Ascending aorta (tissue), 2 donors: ENCODE results near the gene SEPTIN3. TPM values are rescaled to one million over a fixed set of nuclear protein-coding genes. Genes with fewer than 3 reads are reported as not detected.

Experiments used
- DNase-seq, 2 donors: peaks; one replicate each; pipeline ENCODE4 v3.0.0-alpha.2; 2019; ENCODE audit warnings: low spot score in 2 of 2
- H3K27ac ChIP-seq, 2 donors: fragments of 200-600 bp; sonication (generic); one replicate each; pipeline ENCODE4 v1.5.1; 2016 to 2017; ENCODE audit warnings: mild to moderate bottlenecking in 1 of 2
- H3K27me3 ChIP-seq: fragments of 200-600 bp; sonication (generic); one replicate; pipeline ENCODE4 v1.5.1; 2017
- H3K36me3 ChIP-seq, 2 donors: fragments of 200-600 bp; sonication (generic); one replicate each; pipeline ENCODE4 v1.5.1; 2016
- H3K4me1 ChIP-seq, 2 donors: fragments of 200-600 bp; sonication (generic); one replicate each; pipeline ENCODE4 v1.5.1; 2016 to 2017; ENCODE audit warnings: mild to moderate bottlenecking in 1 of 2
- H3K4me3 ChIP-seq, 2 donors: fragments of 200-600 bp; sonication (generic); one replicate each; pipeline ENCODE4 v1.5.1; 2016 to 2017; ENCODE audit warnings: mild to moderate bottlenecking in 1 of 2
- H3K9me3 ChIP-seq, 2 donors: fragments of 200-600 bp; sonication (generic); one replicate each; pipeline ENCODE4 v1.5.1; 2016
- CTCF ChIP-seq, 3 experiments: fragments of 200-600 bp in 2 of 3; fragments of 450-650 bp in 1 of 3; sonication (generic) in 2 of 3; IDR thresholded peaks; one replicate each; pipeline ENCODE4 v1.5.1; 2016 to 2019; ENCODE audit warnings: antibody characterized with exemption in 3 of 3, mild to moderate bottlenecking in 1 of 3, moderate library complexity in 1 of 3
- intact Hi-C: fragments of 100-400 bp; cut with DNase I; formaldehyde crosslinking; loops from one replicate; pipeline ENCODE4 v1.15.1; 2023
- total RNA-seq: library from RNA; depleted of rRNA; stranded (reverse); fragments of >200 nt; gene quantifications from one replicate; pipeline ENCODE4 v1.1.0, GENCODE V29; 2016

The SEPTIN3 gene
- total RNA-seq, 1 donor from 2014 or later, result not detected

DNA sequence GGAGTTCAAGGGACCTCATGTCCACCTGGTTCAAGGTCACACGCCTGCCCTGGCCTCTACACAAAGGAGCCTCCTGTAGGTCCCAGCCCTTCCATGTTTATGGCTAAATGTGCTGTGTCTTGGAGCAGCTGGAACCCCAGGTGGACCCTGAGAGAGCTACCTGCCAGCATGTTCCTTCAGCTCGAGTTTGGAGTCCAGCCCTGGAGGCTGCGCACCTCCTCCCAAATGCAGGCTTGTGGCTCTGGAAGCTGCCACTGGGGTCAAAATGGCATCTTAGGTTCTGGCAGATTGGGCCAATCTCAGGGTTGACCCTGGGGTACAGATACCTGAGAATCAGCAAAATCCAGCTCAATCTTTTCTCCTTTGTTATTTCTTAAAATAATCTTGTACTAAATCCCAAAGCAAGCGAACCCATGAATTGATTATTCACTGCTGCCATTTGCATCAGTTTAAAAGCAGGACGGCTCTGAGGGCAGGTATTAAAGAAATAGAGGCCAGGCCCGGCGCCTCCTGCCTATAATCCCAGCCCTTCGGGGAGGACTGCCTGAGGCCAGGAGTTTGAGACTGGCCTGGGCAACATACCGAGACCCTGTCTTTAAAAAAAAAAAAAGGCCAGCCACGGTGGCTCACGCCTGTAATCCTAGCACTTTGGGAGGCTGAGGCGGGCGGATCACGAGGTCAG lies 45.5 kb upstream of the SEPTIN3 start:
- H3K27me3 ChIP-seq, result peaks cover 15% of the 10 kb centered on the region
- H3K4me1 ChIP-seq, result peaks cover 2 to 9% of the 10 kb centered on the region in 2 donors
- H3K9me3 ChIP-seq, result no peaks in the 10 kb centered on the region
- H3K27ac ChIP-seq, result no peak overlapping the region
- no peak for TF ChIP-seq CTCF (IDR thresholded peaks at IDR 0.05)
- H3K4me3 ChIP-seq, result no peak overlapping the region
- no peaks in the 10 kb centered on the region for H3K36me3 ChIP-seq
- intact Hi-C loops, result no loop called here
- no peak for DNase-seq

DNA sequence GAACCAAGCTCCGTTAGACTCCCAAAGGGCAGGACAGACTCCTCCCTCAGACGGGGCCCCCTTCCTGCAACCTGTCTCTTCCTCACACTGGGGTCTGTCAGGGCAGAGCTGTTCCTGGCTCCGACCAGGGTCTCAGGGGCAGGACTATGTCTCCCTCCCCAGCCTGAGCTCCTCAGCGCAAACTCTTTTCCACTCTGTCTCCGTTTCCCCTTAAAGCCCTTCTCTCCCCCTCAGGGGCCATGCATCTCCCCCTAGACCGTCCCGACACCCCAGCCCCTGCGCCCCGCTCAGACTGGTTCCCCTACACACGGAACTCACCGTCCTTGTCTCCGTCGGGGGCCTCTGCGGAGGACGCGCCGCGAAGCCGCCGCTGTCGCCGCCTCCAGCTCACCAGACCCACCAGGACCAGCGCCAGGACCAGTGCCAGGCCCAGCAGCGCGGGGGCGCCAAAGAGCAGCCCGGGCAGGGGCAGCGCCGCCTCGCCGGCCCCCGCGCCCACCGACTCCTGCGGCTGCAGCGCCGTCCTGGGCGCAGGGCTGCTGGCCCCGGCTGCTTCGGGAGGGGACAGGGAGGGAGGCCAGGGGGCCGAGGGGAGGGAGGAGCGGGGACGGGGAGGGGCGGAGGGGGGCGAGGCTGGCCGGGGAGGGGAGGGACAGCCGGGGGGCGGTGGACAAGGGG lies 43.3 kb upstream of the SEPTIN3 start:
- peak overlapping the region; percentile 35 to 56 for H3K4me3 ChIP-seq
- no peak overlapping the region for H3K27ac ChIP-seq
- peak in 2 of 3 experiments; percentile 29 to 40 for TF ChIP-seq CTCF (IDR thresholded peaks at IDR 0.05)
- H3K4me1 ChIP-seq, result peaks cover 0 to 2% of the 10 kb centered on the region in 2 donors
- H3K27me3 ChIP-seq, result peaks cover 15% of the 10 kb centered on the region
- no peaks in the 10 kb centered on the region for H3K36me3 ChIP-seq
- intact Hi-C loops, result no loop called here
- DNase-seq, result no peak
- H3K9me3 ChIP-seq, result no peaks in the 10 kb centered on the region

DNA sequence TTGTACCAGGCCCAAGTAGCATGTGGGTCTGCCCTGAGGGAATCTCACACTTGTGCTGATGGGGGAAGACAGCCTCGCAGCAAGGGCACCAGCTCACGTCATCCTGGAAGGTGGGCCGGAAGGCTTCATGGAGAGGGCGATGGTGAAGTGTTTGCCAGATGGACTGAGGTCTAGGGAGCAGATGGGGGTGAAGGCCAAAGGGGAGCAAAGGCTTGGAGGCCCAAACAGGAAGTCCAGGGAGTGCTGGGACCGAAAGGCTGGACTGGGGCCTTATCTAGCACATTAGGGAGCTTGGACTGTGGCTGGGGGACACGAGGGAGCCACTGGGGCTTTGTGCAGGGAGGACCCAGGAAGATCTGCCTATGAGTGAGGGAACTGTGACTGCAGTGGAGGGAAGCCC lies 41.4 kb upstream of the SEPTIN3 start:
- no peaks in the 10 kb centered on the region for H3K9me3 ChIP-seq
- no peaks in the 10 kb centered on the region for H3K36me3 ChIP-seq
- no peak overlapping the region for H3K27ac ChIP-seq
- peaks cover 0 to 2% of the 10 kb centered on the region in 2 donors for H3K4me1 ChIP-seq
- DNase-seq, result no peak
- H3K27me3 ChIP-seq, result peaks cover 15% of the 10 kb centered on the region
- no peak overlapping the region for H3K4me3 ChIP-seq
- TF ChIP-seq CTCF (IDR thresholded peaks at IDR 0.05), result no peak
- intact Hi-C loops, result no loop called here

- no peaks in the 10 kb centered on the region for H3K36me3 ChIP-seq
- DNase-seq, result no peak
- no peak for TF ChIP-seq CTCF (IDR thresholded peaks at IDR 0.05)
- H3K9me3 ChIP-seq, result no peaks in the 10 kb centered on the region
- peaks cover 0 to 2% of the 10 kb centered on the region in 2 donors for H3K4me1 ChIP-seq
- no peak overlapping the region for H3K27ac ChIP-seq
- intact Hi-C loops, result no loop called here
- peaks cover 15% of the 10 kb centered on the region for H3K27me3 ChIP-seq
- no peak overlapping the region for H3K4me3 ChIP-seq
These were observed 40.4 kb upstream of the SEPTIN3 start for GRCh38 chr22:41928593-41929417.

DNA sequence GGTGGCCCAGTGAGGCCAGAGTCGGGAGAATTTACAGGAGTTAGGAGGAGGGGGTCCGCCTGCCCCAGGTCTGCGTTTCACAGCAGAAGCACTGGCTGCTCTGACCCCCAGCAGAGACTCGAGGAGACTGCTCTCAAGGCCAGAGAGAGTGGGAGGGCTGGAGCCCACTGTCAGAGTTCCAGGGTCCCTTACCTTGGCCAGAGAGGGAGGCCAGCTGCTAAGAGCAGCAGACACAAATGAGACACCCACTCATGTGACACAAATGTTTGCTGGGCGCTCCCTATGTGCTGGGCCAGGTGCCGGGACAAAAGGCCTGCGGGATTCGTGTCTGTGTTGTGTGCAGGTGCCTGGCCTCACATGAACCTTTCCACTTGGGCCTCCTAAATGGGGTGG lies 39.8 kb upstream of the SEPTIN3 start:
- Histone ChIP-seq H3K36me3 (no peaks in the 10 kb centered on the region), H3K4me1 (peaks cover 0 to 2% of the 10 kb centered on the region in 2 donors), H3K27me3 (peaks cover 15% of the 10 kb centered on the region), H3K9me3 (no peaks in the 10 kb centered on the region), H3K27ac (no peak overlapping the region), H3K4me3 (no peak overlapping the region)
- DNase-seq, result no peak
- TF ChIP-seq CTCF (IDR thresholded peaks at IDR 0.05), result no peak
- intact Hi-C loops, result no loop called here
